Measurements from ENCODE around the gene KRT35.

DNA sequence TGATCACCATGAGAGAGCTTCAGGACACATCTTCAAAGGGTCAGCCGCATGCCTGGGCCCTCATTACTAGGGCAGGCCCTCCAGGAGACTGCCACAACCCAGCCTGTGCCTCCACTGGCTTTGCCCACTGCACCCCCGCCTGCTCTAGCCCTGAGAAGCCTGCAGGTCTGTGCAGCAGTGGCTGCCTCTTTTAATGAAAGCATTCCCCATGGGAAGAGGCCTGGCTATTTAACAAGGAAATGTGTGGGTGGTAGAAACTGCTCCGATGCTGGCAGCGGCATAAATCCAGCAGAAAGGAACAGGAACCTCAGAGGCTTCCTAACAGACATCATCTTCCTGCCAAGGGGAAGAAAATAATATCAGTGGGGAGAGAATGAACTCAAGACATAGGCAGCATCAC lies 13.4 kb downstream of the KRT35 start:
- TF ChIP-seq GATA2 (IDR thresholded peaks at IDR 0.05; ENCODE audit: low read depth, low read length) (no peak), GATA3 (IDR thresholded peaks at IDR 0.05; ENCODE audit: low read depth, low read length) (no peak)

Data from SH-SY5Y (cell line).